ENCODE data around the gene OR6V1.

OR6V1 gene

GRCh38 chr7:143016996-143017395 lies 35.1 kb upstream of the OR6V1 start:
- no peak overlapping the region for H3K4me3 ChIP-seq (replicated peaks; ENCODE audit: low read depth, low read length)
- DNase-seq (ENCODE audit: extremely low read depth, insufficient read length): no peak
- no peaks in the 10 kb centered on the region for H3K36me3 ChIP-seq (ENCODE audit: control insufficient read depth, insufficient read depth, low read length)
- TF ChIP-seq, protein P1, sequence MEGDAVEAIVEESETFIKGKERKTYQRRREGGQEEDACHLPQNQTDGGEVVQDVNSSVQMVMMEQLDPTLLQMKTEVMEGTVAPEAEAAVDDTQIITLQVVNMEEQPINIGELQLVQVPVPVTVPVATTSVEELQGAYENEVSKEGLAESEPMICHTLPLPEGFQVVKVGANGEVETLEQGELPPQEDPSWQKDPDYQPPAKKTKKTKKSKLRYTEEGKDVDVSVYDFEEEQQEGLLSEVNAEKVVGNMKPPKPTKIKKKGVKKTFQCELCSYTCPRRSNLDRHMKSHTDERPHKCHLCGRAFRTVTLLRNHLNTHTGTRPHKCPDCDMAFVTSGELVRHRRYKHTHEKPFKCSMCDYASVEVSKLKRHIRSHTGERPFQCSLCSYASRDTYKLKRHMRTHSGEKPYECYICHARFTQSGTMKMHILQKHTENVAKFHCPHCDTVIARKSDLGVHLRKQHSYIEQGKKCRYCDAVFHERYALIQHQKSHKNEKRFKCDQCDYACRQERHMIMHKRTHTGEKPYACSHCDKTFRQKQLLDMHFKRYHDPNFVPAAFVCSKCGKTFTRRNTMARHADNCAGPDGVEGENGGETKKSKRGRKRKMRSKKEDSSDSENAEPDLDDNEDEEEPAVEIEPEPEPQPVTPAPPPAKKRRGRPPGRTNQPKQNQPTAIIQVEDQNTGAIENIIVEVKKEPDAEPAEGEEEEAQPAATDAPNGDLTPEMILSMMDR (IDR thresholded peaks at IDR 0.05; ENCODE audit: insufficient read depth, low read length, poor library complexity, severe bottlenecking): no peak
- H3K27me3 ChIP-seq (replicated peaks; ENCODE audit: control insufficient read depth, insufficient read depth, low read length): no peaks in the 10 kb centered on the region

DNA sequence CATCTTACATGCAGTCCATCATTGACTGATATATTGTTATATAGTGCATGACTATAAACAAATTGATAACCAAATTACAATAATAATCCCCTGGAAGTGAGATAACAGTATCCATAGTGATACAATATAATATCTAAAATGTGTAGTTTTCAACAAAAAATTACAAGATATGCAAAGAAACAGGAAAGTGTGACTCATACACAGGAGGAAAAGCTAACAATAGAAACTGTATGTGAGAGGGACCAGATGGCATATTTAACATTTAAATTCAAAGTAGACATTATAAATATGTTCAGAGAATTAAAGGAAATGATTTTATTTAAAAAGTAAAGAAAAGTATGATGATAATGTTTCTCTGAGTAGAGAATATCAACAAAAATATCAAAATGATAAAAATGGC lies 33.2 kb upstream of the OR6V1 start:
- no peak for DNase-seq (ENCODE audit: extremely low read depth, insufficient read length)
- Histone ChIP-seq H3K4me3 (replicated peaks; ENCODE audit: low read depth, low read length) (no peak overlapping the region), H3K27me3 (replicated peaks; ENCODE audit: control insufficient read depth, insufficient read depth, low read length) (no peaks in the 10 kb centered on the region), H3K36me3 (ENCODE audit: control insufficient read depth, insufficient read depth, low read length) (no peaks in the 10 kb centered on the region)
- TF ChIP-seq, protein P1 (IDR thresholded peaks at IDR 0.05; ENCODE audit: insufficient read depth, low read length, poor library complexity, severe bottlenecking): no peak

DNA sequence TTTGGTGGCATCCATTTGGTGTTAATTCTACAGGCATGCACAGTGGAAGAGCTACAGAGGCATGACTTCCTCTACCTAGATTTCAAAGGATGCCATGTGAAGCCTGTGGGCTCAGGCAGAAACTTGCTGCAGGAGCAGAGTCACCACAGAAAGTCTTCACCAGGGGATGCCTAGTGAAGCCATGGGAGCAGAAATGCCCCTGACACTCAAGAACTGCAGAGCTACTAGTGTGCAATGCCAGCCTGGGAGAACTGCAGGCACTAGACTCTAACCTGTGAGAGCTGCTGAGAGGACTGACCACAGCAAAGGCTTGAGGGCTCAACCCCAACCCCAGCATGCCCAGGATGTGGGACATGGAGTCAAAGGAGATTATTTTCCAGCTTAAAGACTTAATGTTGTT lies 29.1 kb upstream of the OR6V1 start:
- DNase-seq (ENCODE audit: extremely low read depth, insufficient read length): no peak
- no peaks in the 10 kb centered on the region for H3K36me3 ChIP-seq (ENCODE audit: control insufficient read depth, insufficient read depth, low read length)
- H3K27me3 ChIP-seq (replicated peaks; ENCODE audit: control insufficient read depth, insufficient read depth, low read length): no peaks in the 10 kb centered on the region; the same call in 1 of the 2 replicates
- TF ChIP-seq, protein P1 (IDR thresholded peaks at IDR 0.05; ENCODE audit: insufficient read depth, low read length, poor library complexity, severe bottlenecking): no peak
- no peak overlapping the region for H3K4me3 ChIP-seq (replicated peaks; ENCODE audit: low read depth, low read length)

DNA sequence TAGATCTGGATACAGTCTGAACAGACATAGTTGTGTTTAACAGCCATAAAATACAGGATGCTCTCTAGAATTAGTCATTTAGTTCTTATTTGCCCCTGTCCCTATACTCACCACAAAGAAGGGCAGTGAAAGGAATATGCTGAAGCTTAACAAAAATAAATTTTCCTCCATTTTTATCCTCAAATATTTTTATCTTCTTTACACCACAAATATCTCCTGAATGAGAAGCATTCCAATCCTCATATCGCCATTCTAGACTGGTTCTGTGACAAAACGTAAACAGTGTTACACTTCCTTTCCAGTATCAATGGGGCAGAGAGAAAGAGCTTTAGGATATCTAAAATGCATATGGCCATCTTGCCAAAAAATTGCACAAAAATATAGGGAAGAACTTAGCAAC lies 26.8 kb upstream of the OR6V1 start:
- DNase-seq (ENCODE audit: extremely low read depth, insufficient read length): no peak
- no peaks in the 10 kb centered on the region; the same call in 1 of the 2 replicates for H3K27me3 ChIP-seq (replicated peaks; ENCODE audit: control insufficient read depth, insufficient read depth, low read length)
- H3K36me3 ChIP-seq (ENCODE audit: control insufficient read depth, insufficient read depth, low read length): no peaks in the 10 kb centered on the region
- TF ChIP-seq, protein P1 (IDR thresholded peaks at IDR 0.05; ENCODE audit: insufficient read depth, low read length, poor library complexity, severe bottlenecking): no peak
- H3K4me3 ChIP-seq (replicated peaks; ENCODE audit: low read depth, low read length): no peak overlapping the region

- Histone ChIP-seq H3K27me3 (replicated peaks; ENCODE audit: control insufficient read depth, insufficient read depth, low read length) (no peaks in the 10 kb centered on the region; the same call in 1 of the 2 replicates), H3K4me3 (replicated peaks; ENCODE audit: low read depth, low read length) (no peak within 1 kb of the TSS), H3K36me3 (ENCODE audit: control insufficient read depth, insufficient read depth, low read length) (no peaks in the 10 kb centered on the region)
- DNase-seq (ENCODE audit: extremely low read depth, insufficient read length): no peak
- TF ChIP-seq, protein P1 (IDR thresholded peaks at IDR 0.05; ENCODE audit: insufficient read depth, low read length, poor library complexity, severe bottlenecking): no peak
These were observed 25.1 kb upstream of the OR6V1 start, which contains the start of gene OR9A2 for GRCh38 chr7:143027032-143027431. Gene OR9A2 (minus strand): TSS chr7:143027132. CDS start chr7:143027132, 0 bp downstream.

DNA sequence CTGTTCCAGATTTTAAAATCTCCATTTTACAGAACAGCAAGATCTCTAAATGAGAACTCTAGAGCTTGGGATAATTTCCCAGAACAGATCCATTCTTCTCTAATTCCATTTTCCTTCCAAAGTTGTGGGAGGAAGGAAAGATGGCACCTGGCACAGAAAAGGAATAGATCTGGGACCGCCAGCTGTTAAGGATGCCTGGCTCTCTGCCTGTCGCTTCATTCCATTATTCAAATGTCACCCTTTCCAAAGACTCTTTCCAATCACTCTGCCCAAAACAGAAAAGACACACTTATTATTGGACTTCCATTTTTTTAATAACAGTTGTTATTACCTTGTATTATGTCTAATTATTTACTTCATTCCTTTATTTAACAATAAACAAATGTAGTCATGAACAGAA lies 24.5 kb upstream of the OR6V1 start:
- DNase-seq (ENCODE audit: extremely low read depth, insufficient read length): no peak

More for the DNA sequence above, 24.5 kb upstream of the OR6V1 start:
- no peaks in the 10 kb centered on the region for H3K36me3 ChIP-seq (ENCODE audit: control insufficient read depth, insufficient read depth, low read length)
- TF ChIP-seq, protein P1 (IDR thresholded peaks at IDR 0.05; ENCODE audit: insufficient read depth, low read length, poor library complexity, severe bottlenecking): no peak
- no peaks in the 10 kb centered on the region; the same call in 1 of the 2 replicates for H3K27me3 ChIP-seq (replicated peaks; ENCODE audit: control insufficient read depth, insufficient read depth, low read length)
- no peak overlapping the region for H3K4me3 ChIP-seq (replicated peaks; ENCODE audit: low read depth, low read length)
